Tibial artery (tissue), 4 donors: ENCODE results near the gene RIPOR2.

Experiments used
- DNase-seq, 2 donors: peaks; one replicate each; pipeline ENCODE4 v3.0.0-alpha.2; 2019
- H3K27ac ChIP-seq, 2 donors: fragments of 200-600 bp; sonication (generic) in 1 of 2; 1 replicate in 1 of 2; 2 replicates in 1 of 2; pipeline ENCODE4 v1.5.1; 2018 to 2019; ENCODE audit warnings: mild to moderate bottlenecking in 1 of 2
- H3K27me3 ChIP-seq, 2 donors: fragments of 200-600 bp; sonication (generic) in 1 of 2; one replicate each; pipeline versions ENCODE4 v1.5.1 to v1.6.0; 2016 to 2019
- H3K36me3 ChIP-seq, 3 donors: fragments of 200-600 bp; sonication (generic) in 2 of 3; one replicate each; pipeline ENCODE4 v1.5.1; 2016 to 2019; ENCODE audit warnings: mild to moderate bottlenecking in 2 of 3
- H3K4me1 ChIP-seq, 4 donors: fragments of 200-600 bp; sonication (generic) in 2 of 4; 1 replicate in 3 of 4; 2 replicates in 1 of 4; pipeline ENCODE4 v1.5.1; 2016 to 2019
- H3K4me3 ChIP-seq, 2 donors: fragments of 200-600 bp; sonication (generic) in 1 of 2; 1 replicate in 1 of 2; 2 replicates in 1 of 2; pipeline ENCODE4 v1.5.1; 2018 to 2019; ENCODE audit warnings: mild to moderate bottlenecking in 2 of 2
- H3K9me3 ChIP-seq, 3 donors: fragments of 200-600 bp; sonication (generic) in 1 of 3; one replicate each; pipeline ENCODE4 v1.5.1; 2016 to 2019
- CTCF ChIP-seq, 2 experiments: fragments of 200-600 bp in 1 of 2; fragments of 450-650 bp in 1 of 2; IDR thresholded peaks; one replicate each; pipeline ENCODE4 v1.5.1; 2017 to 2019; ENCODE audit warnings: antibody characterized with exemption in 2 of 2, mild to moderate bottlenecking in 1 of 2, moderate library complexity in 1 of 2
- intact Hi-C: fragments of 100-400 bp; cut with DNase I; formaldehyde crosslinking; loops from one replicate; pipeline ENCODE4 v1.15.0; 2023; ENCODE audit warnings: low total_unique reads

RIPOR2 gene

GRCh38 chr6:24847402-24847801, 88.4 kb downstream of the RIPOR2 start:
- Histone ChIP-seq H3K9me3 (no peaks in the 10 kb centered on the region), H3K36me3 (peaks cover 0 to 17% (median 5%) of the 10 kb centered on the region in 3 donors), H3K4me3 (no peak overlapping the region), H3K27me3 (no peaks in the 10 kb centered on the region), H3K4me1 (no peaks in the 10 kb centered on the region), H3K27ac (no peak overlapping the region)
- intact Hi-C loops: no loop called here
- DNase-seq: no peak
- TF ChIP-seq CTCF (IDR thresholded peaks at IDR 0.05): no peak

- H3K36me3 ChIP-seq: peaks cover 0 to 17% (median 5%) of the 10 kb centered on the region in 3 donors
- no peak for TF ChIP-seq CTCF (IDR thresholded peaks at IDR 0.05)
- intact Hi-C loops: no loop called here
These were observed 90.2 kb downstream of the RIPOR2 start for GRCh38 chr6:24845578-24845977.

GRCh38 chr6:24844903-24845302, 90.9 kb downstream of the RIPOR2 start:
- no peak for DNase-seq
- TF ChIP-seq CTCF (IDR thresholded peaks at IDR 0.05): no peak
- no peak overlapping the region for H3K4me3 ChIP-seq
- no peak overlapping the region for H3K27ac ChIP-seq
- H3K4me1 ChIP-seq: no peaks in the 10 kb centered on the region
- H3K36me3 ChIP-seq: peaks cover 0 to 12% (median 5%) of the 10 kb centered on the region in 3 donors
- no peaks in the 10 kb centered on the region for H3K9me3 ChIP-seq
- intact Hi-C loops: no loop called here
- no peaks in the 10 kb centered on the region for H3K27me3 ChIP-seq

More at GRCh38 chr6:24845578-24845977, 90.2 kb downstream of the RIPOR2 start:
- Histone ChIP-seq H3K27ac (no peak overlapping the region), H3K9me3 (no peaks in the 10 kb centered on the region), H3K4me1 (no peaks in the 10 kb centered on the region), H3K4me3 (no peak overlapping the region), H3K27me3 (no peaks in the 10 kb centered on the region)
- DNase-seq: no peak

GRCh38 chr6:24844061-24844460, 91.7 kb downstream of the RIPOR2 start:
- intact Hi-C loops: no loop called here
- no peak overlapping the region for H3K27ac ChIP-seq
- H3K4me1 ChIP-seq: no peaks in the 10 kb centered on the region
- H3K27me3 ChIP-seq: no peaks in the 10 kb centered on the region
- DNase-seq: no peak
- no peak overlapping the region for H3K4me3 ChIP-seq
- H3K9me3 ChIP-seq: no peaks in the 10 kb centered on the region
- no peak for TF ChIP-seq CTCF (IDR thresholded peaks at IDR 0.05)
- peaks cover 0 to 12% (median 5%) of the 10 kb centered on the region in 3 donors for H3K36me3 ChIP-seq

GRCh38 chr6:24840187-24840586, 95.6 kb downstream of the RIPOR2 start:
- Histone ChIP-seq H3K4me3 (no peak overlapping the region), H3K4me1 (peaks cover 0 to 18% (median 0%) of the 10 kb centered on the region in 4 donors), H3K36me3 (peaks cover 0 to 5% (median 5%) of the 10 kb centered on the region in 3 donors), H3K27me3 (no peaks in the 10 kb centered on the region), H3K27ac (no peak overlapping the region), H3K9me3 (no peaks in the 10 kb centered on the region)
- TF ChIP-seq CTCF (IDR thresholded peaks at IDR 0.05): no peak
- intact Hi-C loops: no loop called here
- DNase-seq: no peak

- peaks cover 0 to 18% (median 0%) of the 10 kb centered on the region in 4 donors for H3K4me1 ChIP-seq
- intact Hi-C loops: no loop called here
- TF ChIP-seq CTCF (IDR thresholded peaks at IDR 0.05): no peak
- peaks cover 0 to 5% (median 5%) of the 10 kb centered on the region in 3 donors for H3K36me3 ChIP-seq
- H3K27me3 ChIP-seq: no peaks in the 10 kb centered on the region
- H3K27ac ChIP-seq: no peak overlapping the region
- H3K4me3 ChIP-seq: no peak overlapping the region
- no peak for DNase-seq
- no peaks in the 10 kb centered on the region for H3K9me3 ChIP-seq
These were observed 96.8 kb downstream of the RIPOR2 start for GRCh38 chr6:24838994-24839393.
